ENCODE data around the gene ZNF579.

The ZNF579 gene

DNA sequence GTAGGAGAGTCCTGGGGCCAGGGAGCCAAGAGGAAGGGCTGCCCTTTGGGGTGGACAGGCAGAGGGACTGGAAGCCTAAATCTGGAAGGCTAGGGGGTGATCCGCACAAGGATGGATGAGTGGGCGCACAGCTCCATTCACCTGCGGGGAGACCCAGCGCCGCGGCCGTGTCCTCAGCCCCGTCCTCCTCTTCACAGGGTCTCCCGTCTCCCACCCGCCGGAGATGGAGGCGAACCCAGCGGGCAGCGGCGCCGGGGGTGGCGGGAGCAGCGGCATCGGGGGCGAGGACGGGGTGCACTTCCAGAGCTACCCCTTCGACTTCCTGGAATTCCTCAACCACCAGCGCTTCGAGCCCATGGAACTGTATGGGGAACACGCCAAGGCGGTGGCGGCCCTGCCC lies 32.7 kb upstream of the ZNF579 start:
- DNase-seq (ENCODE audit: extremely low read depth in 1 of 2, low read depth in 1 of 2): no peak

- no peak for DNase-seq (ENCODE audit: extremely low read depth in 1 of 2, low read depth in 1 of 2)
Observed at GRCh38 chr19:55611983-55612645, 31.5 kb upstream of the ZNF579 start.

GRCh38 chr19:55611300-55611982 lies 30.8 kb upstream of the ZNF579 start:
- DNase-seq (ENCODE audit: extremely low read depth in 1 of 2, low read depth in 1 of 2): no peak

DNA sequence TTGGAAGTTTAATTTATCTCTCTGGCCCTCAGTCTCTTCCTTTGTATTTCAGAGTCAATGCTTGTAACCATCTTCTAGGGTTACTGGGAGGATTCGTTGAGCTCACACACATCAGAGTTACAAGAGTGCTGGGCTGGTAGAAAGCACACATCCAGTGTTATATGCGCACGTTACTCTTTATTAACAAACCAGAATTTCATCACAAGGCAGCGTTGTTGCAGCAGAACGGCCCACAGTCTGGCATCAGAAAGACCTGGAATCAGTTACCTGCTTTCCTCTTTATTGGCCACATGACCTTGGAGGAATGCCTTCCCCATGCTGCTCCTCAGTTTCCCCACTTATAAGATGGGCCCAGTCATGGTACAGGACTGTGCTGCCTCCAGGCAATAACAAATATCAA lies 28.7 kb upstream of the ZNF579 start:
- DNase-seq (ENCODE audit: extremely low read depth in 1 of 2, low read depth in 1 of 2): no peak

- DNase-seq (ENCODE audit: extremely low read depth in 1 of 2, low read depth in 1 of 2): no peak
Observed at GRCh38 chr19:55606817-55607216, 26.2 kb upstream of the ZNF579 start.

DNA sequence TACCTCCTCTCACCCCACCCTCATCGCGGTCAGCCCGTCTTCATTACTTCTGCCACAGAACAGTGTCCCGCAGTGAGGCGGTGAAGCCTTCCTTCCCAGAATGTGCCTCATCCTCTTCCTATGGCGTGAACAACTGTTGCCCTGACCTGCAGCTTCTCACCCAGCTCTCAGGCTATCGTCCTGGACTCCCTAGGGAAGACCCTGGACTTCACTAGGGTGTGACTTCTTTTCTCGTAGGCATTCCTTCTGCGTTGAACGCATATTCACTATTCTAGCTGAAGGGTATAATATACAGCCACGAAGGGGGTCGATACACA lies 25.8 kb upstream of the ZNF579 start:
- DNase-seq (ENCODE audit: extremely low read depth in 1 of 2, low read depth in 1 of 2): no peak

GRCh38 chr19:55605637-55606470 lies 25.2 kb upstream of the ZNF579 start, which contains the start of gene ZNF865:
Gene ZNF865, plus strand, starts transcription at chr19:55605647. Its CDS starts 7,972 bp downstream, at chr19:55613619.
- peak; percentile 49 to 51 for DNase-seq (ENCODE audit: extremely low read depth in 1 of 2, low read depth in 1 of 2)

GRCh38 chr19:55605207-55605636 lies 24.6 kb upstream of the ZNF579 start:
- DNase-seq (ENCODE audit: extremely low read depth in 1 of 2, low read depth in 1 of 2): peak; percentile 94 to 97

DNA sequence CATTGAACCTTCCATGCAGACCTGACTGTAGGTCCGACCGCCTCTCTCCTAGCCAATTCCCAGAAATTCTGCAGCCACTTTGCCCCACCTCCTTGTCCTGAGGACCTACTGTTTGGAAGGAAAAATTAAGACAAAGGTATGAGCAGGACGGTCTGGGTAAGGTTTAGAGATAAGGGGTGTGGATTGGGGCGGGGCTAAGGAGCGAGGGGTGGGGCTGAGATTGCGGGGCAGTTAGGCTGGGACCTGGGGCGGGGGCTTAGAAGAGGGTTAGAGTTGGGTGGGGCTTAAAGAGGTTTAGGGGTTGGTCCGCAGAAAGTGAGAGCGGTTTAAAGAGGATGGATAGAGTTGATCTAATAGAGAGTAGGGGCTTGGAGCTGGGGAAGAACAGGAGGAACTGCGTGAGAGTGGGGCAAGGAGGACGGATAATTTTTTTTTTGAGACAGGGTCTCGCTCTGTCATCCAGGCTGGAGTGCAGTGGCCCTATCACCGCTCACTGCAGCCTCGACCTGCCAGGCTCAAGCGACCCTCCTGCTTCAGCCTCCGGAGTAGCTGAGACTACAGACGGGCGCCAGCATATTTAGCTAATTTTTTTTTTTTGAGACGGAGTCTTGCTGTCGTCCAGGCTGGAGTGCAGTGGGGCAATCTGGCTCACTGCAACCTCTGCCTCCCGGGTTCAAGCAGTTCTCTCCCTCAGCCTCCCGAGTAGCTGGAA lies 23.1 kb upstream of the ZNF579 start:
- no peak for DNase-seq (ENCODE audit: extremely low read depth in 1 of 2, low read depth in 1 of 2)

- no peak for DNase-seq (ENCODE audit: extremely low read depth in 1 of 2, low read depth in 1 of 2)
Observed at GRCh38 chr19:55603115-55603514, 22.5 kb upstream of the ZNF579 start.

DNA sequence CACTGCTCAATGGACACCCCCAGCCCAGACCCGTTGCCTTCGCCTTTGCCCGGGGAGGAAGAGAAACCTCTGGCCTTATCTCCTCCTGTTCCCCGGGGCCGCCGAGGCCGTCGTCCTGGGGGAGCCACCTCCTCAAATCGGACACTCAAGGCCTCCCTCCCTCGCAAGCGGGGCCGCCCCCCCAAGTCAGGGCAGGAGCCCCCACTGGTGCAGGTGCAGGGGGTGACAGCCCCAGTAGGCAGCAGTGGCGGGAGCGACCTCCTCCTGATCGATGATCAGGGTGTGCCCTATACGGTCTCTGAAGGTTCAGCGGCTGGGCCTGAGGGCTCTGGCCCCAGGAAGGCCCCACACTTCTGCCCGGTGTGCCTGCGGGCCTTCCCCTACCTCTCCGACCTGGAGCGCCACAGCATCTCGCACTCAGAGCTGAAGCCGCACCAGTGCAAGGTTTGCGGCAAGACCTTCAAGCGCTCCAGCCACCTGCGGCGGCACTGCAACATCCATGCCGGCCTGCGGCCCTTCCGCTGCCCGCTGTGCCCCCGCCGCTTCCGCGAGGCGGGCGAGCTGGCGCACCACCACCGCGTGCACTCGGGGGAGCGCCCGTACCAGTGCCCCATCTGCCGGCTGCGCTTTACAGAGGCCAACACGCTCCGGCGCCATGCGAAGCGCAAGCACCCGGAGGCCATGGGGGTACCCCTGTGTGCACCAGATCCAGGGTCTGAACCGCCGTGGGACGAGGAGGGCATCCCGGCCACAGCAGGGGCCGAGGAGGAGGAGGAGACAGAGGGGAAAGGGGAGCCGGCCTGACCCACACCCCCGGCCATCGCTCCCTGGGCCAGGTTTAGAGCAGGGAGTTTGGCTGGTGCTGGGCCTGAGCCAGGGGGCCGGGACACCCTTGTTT lies 21.7 kb upstream of the ZNF579 start:
- DNase-seq (ENCODE audit: extremely low read depth in 1 of 2, low read depth in 1 of 2): no peak

- DNase-seq (ENCODE audit: extremely low read depth in 1 of 2, low read depth in 1 of 2): no peak
Observed at GRCh38 chr19:55601084-55601483, 20.4 kb upstream of the ZNF579 start.

DNA sequence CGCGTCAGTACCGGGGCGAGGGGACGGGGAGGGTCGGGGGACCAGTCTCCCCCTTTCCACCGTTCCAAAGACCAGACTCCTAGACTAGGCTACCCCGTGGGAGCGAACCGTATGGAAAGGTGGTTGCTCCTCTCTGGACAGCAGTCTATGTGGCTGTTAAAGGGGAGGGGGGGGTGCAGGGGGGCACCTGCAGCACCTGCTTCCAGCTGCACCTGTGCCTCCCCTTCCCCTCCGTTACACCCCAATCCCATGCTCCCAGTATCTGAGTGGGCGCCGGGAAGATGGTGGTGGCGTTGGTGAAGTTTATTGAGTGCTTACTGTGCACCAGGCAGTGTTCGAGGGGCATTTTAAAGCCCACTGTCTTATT lies 20.0 kb upstream of the ZNF579 start:
- no peak for DNase-seq (ENCODE audit: extremely low read depth in 1 of 2, low read depth in 1 of 2)

- DNase-seq (ENCODE audit: extremely low read depth in 1 of 2, low read depth in 1 of 2): peak; percentile 60 to 72
Observed at GRCh38 chr19:55599842-55600661, 19.4 kb upstream of the ZNF579 start, which contains the start of gene ZNF524. Gene ZNF524, plus strand, starts transcription at chr19:55600288. Its CDS starts 1,825 bp downstream, at chr19:55602113.

DNA sequence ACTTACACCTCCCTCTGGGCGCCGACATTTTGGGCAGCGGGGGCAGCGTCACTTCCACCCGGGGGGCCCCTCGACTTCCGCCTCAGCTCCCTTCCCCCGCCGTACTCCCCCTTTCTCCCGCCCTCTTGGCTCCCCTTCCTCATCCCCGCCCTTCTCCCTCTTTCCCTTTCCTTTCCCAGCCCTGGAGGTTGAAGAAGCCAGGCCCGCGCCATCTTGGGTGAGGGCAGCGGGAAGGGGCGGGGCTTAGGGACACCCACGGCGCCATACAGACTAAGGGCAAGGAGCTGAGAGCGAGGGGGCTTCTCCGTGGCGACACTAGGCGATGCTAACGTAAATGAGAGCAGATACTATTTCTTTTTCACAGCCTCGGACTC lies 18.8 kb upstream of the ZNF579 start, which contains the start of gene FIZ1:
FIZ1 (minus strand) TSS at position 50 of the 374 bp plus-strand sequence. CDS start 1,652 bp downstream, outside the sequence.
- peak; percentile 90 for DNase-seq (ENCODE audit: extremely low read depth in 1 of 2, low read depth in 1 of 2)

GRCh38 chr19:55598719-55599467 lies 18.2 kb upstream of the ZNF579 start:
- DNase-seq (ENCODE audit: extremely low read depth in 1 of 2, low read depth in 1 of 2): peak; percentile 83 to 84

DNA sequence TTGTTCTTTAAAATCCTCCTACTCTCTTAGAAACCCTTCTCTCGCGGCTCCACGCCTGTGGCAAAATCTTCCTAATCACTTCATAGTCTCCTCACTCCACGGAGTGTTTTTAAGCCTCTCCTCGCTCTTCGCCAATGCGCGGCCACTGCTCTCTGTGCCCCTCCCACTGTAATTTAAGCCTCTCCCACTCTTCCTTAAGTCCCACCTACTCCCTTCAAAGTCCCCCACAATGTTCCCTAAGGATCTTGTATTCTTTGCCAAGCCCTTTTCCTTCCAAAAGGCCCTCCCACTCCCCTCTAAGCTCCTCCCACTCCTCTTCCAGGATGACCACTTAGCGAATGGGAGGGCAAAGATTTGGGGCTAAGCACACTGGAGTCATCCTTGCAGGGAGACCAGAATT lies 17.4 kb upstream of the ZNF579 start:
- DNase-seq (ENCODE audit: extremely low read depth in 1 of 2, low read depth in 1 of 2): no peak

DNA sequence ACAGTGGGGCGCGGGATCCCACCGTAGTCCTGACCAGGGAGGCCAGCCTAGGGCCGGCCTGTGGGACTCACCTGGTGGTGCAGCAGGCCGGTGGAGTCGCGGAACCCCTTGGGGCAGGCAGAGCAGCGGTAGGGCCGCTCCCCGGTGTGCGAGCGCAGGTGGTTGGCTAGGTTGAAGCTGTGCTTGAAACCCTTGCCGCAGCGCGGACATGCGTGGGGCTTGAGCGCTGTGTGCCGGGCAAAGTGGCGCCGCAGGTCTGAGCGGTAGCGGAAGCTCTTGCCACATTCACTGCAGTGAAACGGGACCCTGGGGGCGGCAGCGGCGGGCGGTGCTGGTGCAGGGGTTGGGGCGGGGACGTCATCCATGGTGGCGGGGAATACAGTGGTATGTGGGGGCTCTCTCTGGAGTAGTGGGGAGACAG lies 16.9 kb upstream of the ZNF579 start:
- DNase-seq (ENCODE audit: extremely low read depth in 1 of 2, low read depth in 1 of 2): no peak
